H1 (cell line): ENCODE measurements around the gene FAR1. TPM values are rescaled to one million over a fixed set of nuclear protein-coding genes. Genes with fewer than 3 reads are reported as not detected.

Experiments used
- CTCF ChIA-PET: fragments of 300-600 bp; sonication (Branson Sonifier 250); formaldehyde crosslinking; loops from one replicate; lab custom pipeline; 2021; ENCODE audit not compliant: partially characterized antibody; lab: Charles Lee
- POLR2A ChIA-PET: fragments of 300-600 bp; sonication (Branson Sonifier 250); formaldehyde crosslinking; loops from one replicate; lab custom pipeline; 2021; ENCODE audit warnings: inconsistent platforms; ENCODE audit not compliant: partially characterized antibody; lab: Charles Lee
- DNase-seq, 2 experiments: peaks; one replicate each; pipeline versions ENCODE4 v3.0.0 to v3.0.0-alpha.2; 2010 to 2022; ENCODE audit warnings: low spot score in 2 of 2, low read depth in 1 of 2, mixed read lengths in 1 of 2
- FAIRE-seq: peaks from 2 replicates; lab custom pipeline; 2011; peaks lifted over from hg19 to GRCh38; lab: Jason Lieb, UNC
- H2AFZ ChIP-seq: 2 replicates; pipeline ENCODE4 v1.8.1; 2012; ENCODE audit warnings: low read length, inconsistent platforms
- H2AK5ac ChIP-seq: 2 replicates; pipeline ENCODE4 v1.6.1; 2013; ENCODE audit warnings: low read depth, low read length
- H2BK120ac ChIP-seq: replicated peaks from 2 replicates; pipeline ENCODE3; 2013; ENCODE audit warnings: low read depth, low read length, inconsistent platforms
- H2BK12ac ChIP-seq: 2 replicates; pipeline ENCODE4 v1.6.1; 2013; ENCODE audit warnings: low read depth, low read length
- H2BK15ac ChIP-seq: 2 replicates; pipeline ENCODE4 v1.6.1; 2013; ENCODE audit warnings: low read length
- H2BK20ac ChIP-seq: 2 replicates; pipeline ENCODE4 v1.6.1; 2013; ENCODE audit warnings: low read length
- H2BK5ac ChIP-seq: 2 replicates; pipeline ENCODE4 v1.6.1; 2013; ENCODE audit warnings: low read depth, low read length
- H3K14ac ChIP-seq: 2 replicates; pipeline ENCODE4 v1.6.1; 2013; ENCODE audit warnings: inconsistent platforms; ENCODE audit not compliant: insufficient read length
- H3K18ac ChIP-seq: 2 replicates; pipeline ENCODE4 v1.6.1; 2013; ENCODE audit warnings: low read length; ENCODE audit errors: extremely low read depth
- H3K23ac ChIP-seq: 2 replicates; pipeline ENCODE4 v1.6.1; 2013; ENCODE audit warnings: inconsistent platforms; ENCODE audit not compliant: insufficient read length
- H3K23me2 ChIP-seq: 2 replicates; pipeline ENCODE4 v1.6.1; 2013; ENCODE audit warnings: low read depth, low read length
- H3K27ac ChIP-seq: 2 replicates; pipeline ENCODE4 v1.6.1; 2011; ENCODE audit warnings: low read depth, low read length, inconsistent platforms
- H3K27me3 ChIP-seq, 4 experiments: replicated peaks in 1 of 4; 1 replicate in 1 of 4; 2 replicates in 3 of 4; pipeline versions ENCODE4 v1.6.1 to v1.8.1; 2011 to 2013; ENCODE audit warnings: low read length in 3 of 4, mild to moderate bottlenecking in 3 of 4, inconsistent platforms in 2 of 4, mixed read lengths in 2 of 4, moderate library complexity in 1 of 4; ENCODE audit not compliant: control insufficient read depth in 3 of 4, insufficient read depth in 3 of 4; ENCODE audit errors: extremely low read depth in 1 of 4
- H3K36me3 ChIP-seq, 4 experiments: 2 replicates each; pipeline versions ENCODE4 v1.6.1 to v1.8.1; 2011 to 2013; ENCODE audit warnings: mild to moderate bottlenecking in 4 of 4, low read length in 3 of 4, moderate library complexity in 2 of 4, control low read depth in 1 of 4, inconsistent platforms in 1 of 4; ENCODE audit not compliant: insufficient read depth in 4 of 4, control insufficient read depth in 2 of 4
- H3K4ac ChIP-seq: replicated peaks from 2 replicates; pipeline ENCODE3; 2013; ENCODE audit warnings: low read length, low read depth, mixed read lengths, inconsistent platforms; ENCODE audit not compliant: insufficient read length
- H3K4me1 ChIP-seq, 4 experiments: replicated peaks in 1 of 4; 1 replicate in 1 of 4; 2 replicates in 3 of 4; pipeline versions ENCODE4 v1.6.1 to v1.8.1; 2011 to 2013; ENCODE audit warnings: low read length in 3 of 4, inconsistent platforms in 2 of 4, mixed read lengths in 1 of 4; ENCODE audit not compliant: insufficient read depth in 4 of 4, control insufficient read depth in 3 of 4
- H3K4me2 ChIP-seq, 2 experiments: 2 replicates each; pipeline versions ENCODE4 v1.6.1 to v1.8.1; 2011 to 2013; ENCODE audit warnings: low read depth in 2 of 2, low read length in 2 of 2, control low read depth in 1 of 2, inconsistent platforms in 1 of 2, mild to moderate bottlenecking in 1 of 2; ENCODE audit not compliant: insufficient read depth in 1 of 2
- H3K4me3 ChIP-seq, 4 experiments: fragments of 200-600, 300-600 bp in 1 of 4; sonication (generic), shearing (Covaris generic), sonication (Bioruptor Twin) in 1 of 4; 2 replicates each; pipeline versions ENCODE4 v1.5.1 to v1.8.1; 2011 to 2016; ENCODE audit warnings: low read length in 4 of 4, low read depth in 3 of 4, control low read depth in 2 of 4, inconsistent platforms in 2 of 4, mild to moderate bottlenecking in 2 of 4, mixed read lengths in 1 of 4, moderate library complexity in 1 of 4; ENCODE audit not compliant: insufficient read depth in 2 of 4; ENCODE audit errors: extremely low read depth in 1 of 4
- H3K56ac ChIP-seq: replicated peaks from 2 replicates; pipeline ENCODE3; 2013; ENCODE audit warnings: low read depth, mild to moderate bottlenecking, mixed read lengths, low read length, inconsistent platforms; ENCODE audit not compliant: insufficient read length
- H3K79me1 ChIP-seq: 2 replicates; pipeline ENCODE4 v1.6.1; 2013; ENCODE audit warnings: low read depth, low read length, control low read depth
- H3K79me2 ChIP-seq, 2 experiments: 2 replicates each; pipeline versions ENCODE4 v1.6.1 to v1.8.1; 2012 to 2013; ENCODE audit warnings: low read length in 2 of 2, mild to moderate bottlenecking in 2 of 2, inconsistent platforms in 1 of 2; ENCODE audit not compliant: insufficient read depth in 2 of 2, control insufficient read depth in 1 of 2
- H3K9ac ChIP-seq, 4 experiments: replicated peaks in 1 of 4; 1 replicate in 1 of 4; 2 replicates in 3 of 4; pipeline versions ENCODE4 v1.6.1 to v1.8.1; 2011 to 2013; ENCODE audit warnings: low read depth in 3 of 4, low read length in 3 of 4, control low read depth in 2 of 4, mild to moderate bottlenecking in 2 of 4, moderate library complexity in 2 of 4, inconsistent platforms in 1 of 4; ENCODE audit errors: extremely low read depth in 1 of 4
- H3K9me3 ChIP-seq, 2 experiments: 2 replicates each; pipeline versions ENCODE4 v1.6.1 to v1.8.1; 2012 to 2013; ENCODE audit warnings: mild to moderate bottlenecking in 2 of 2, moderate library complexity in 2 of 2, control low read depth in 1 of 2, inconsistent platforms in 1 of 2, low read depth in 1 of 2, low read length in 1 of 2, mixed read lengths in 1 of 2; ENCODE audit not compliant: insufficient read depth in 2 of 2
- H4K20me1 ChIP-seq, 2 experiments: replicated peaks in 1 of 2; 2 replicates each; pipeline versions ENCODE3 to v1.8.1; 2011 to 2013; ENCODE audit warnings: inconsistent platforms in 2 of 2, low read length in 2 of 2, mild to moderate bottlenecking in 1 of 2; ENCODE audit not compliant: insufficient read depth in 2 of 2, control insufficient read depth in 1 of 2
- H4K5ac ChIP-seq: 2 replicates; pipeline ENCODE4 v1.6.1; 2013; ENCODE audit warnings: low read length, low read depth, mixed read lengths, inconsistent platforms; ENCODE audit not compliant: insufficient read length
- H4K8ac ChIP-seq: 2 replicates; pipeline ENCODE4 v1.8.0; 2013; ENCODE audit warnings: mild to moderate bottlenecking, moderate library complexity, low read length, inconsistent platforms; ENCODE audit not compliant: insufficient read depth; ENCODE audit errors: extremely low read depth
- H4K91ac ChIP-seq: replicated peaks from 2 replicates; pipeline ENCODE3; 2013; ENCODE audit warnings: low read length, mixed read lengths, inconsistent platforms; ENCODE audit not compliant: insufficient read length
- BACH1 ChIP-seq: IDR thresholded peaks from 2 replicates; pipeline ENCODE4 v1.6.1; 2012; ENCODE audit warnings: low read length, improper control_type of control experiment
- CHD1 ChIP-seq: IDR thresholded peaks from 2 replicates; pipeline ENCODE4 v1.6.1; 2012; ENCODE audit warnings: low read depth, low read length, improper control_type of control experiment
- EZH2 ChIP-seq: fragments of 200-600 bp; sonication (generic); IDR thresholded peaks from 2 replicates; pipeline ENCODE4 v1.7.1; 2012; ENCODE audit warnings: low read depth, mild to moderate bottlenecking, moderate library complexity, low read length, inconsistent platforms; ENCODE audit not compliant: severe bottlenecking
- KDM1A ChIP-seq: fragments of 200-600, 300-600 bp; sonication (generic); IDR thresholded peaks from 2 replicates; pipeline ENCODE4 v1.7.1; 2016; ENCODE audit warnings: mild to moderate bottlenecking, low read length, borderline replicate concordance
- POLR2AphosphoS5 ChIP-seq: IDR thresholded peaks from 2 replicates; pipeline ENCODE4 v1.6.1; 2011; ENCODE audit warnings: low read depth, low read length
- POU5F1 ChIP-seq: IDR thresholded peaks from 2 replicates; pipeline ENCODE4 v1.6.1; 2011; ENCODE audit warnings: low read depth, mild to moderate bottlenecking, low read length, moderate library complexity
- RFX5 ChIP-seq: IDR thresholded peaks from 2 replicates; pipeline ENCODE4 v1.6.1; 2011; ENCODE audit warnings: low read depth, low read length, improper control_type of control experiment, borderline replicate concordance
- SP1 ChIP-seq: IDR thresholded peaks from 2 replicates; pipeline ENCODE4 v1.6.1; 2011; ENCODE audit warnings: low read depth, low read length
- TAF7 ChIP-seq: optimal IDR thresholded peaks from 2 replicates; pipeline ENCODE3; 2011; ENCODE audit warnings: low read depth, mild to moderate bottlenecking, inconsistent platforms, low read length, moderate library complexity, borderline replicate concordance
- WGBS, 2 experiments: shearing (Covaris generic) in 1 of 2; methylation state at CpG; one replicate each; pipeline versions ENCODE4 v1.1.6 to v1.1.7; 2013 to 2015; ENCODE audit warnings: low lambda C conversion rate in 2 of 2, mixed read lengths in 2 of 2, inconsistent platforms in 1 of 2, low coverage in 1 of 2, missing lambda C conversion rate in 1 of 2; ENCODE audit not compliant: insufficient replicate concordance in 2 of 2, insufficient coverage in 1 of 2, insufficient read length in 1 of 2; ENCODE audit errors: extremely low coverage in 1 of 2, missing lambda C conversion rate in 1 of 2; 5-methylcytosine and 5-hydroxymethylcytosine counted together
- polyA plus RNA-seq, 7 experiments: library from polyadenylated mRNA; depleted of rRNA in 3 of 7; stranded (reverse) in 5 of 7; unstranded in 2 of 7; fragments of >200 nt in 5 of 7; fragments of 200-250 nt in 2 of 7; gene quantifications; 1 replicate in 5 of 7; 2 replicates in 1 of 7; 4 replicates in 1 of 7; pipeline versions ENCODE4 v1.2.1 to v1.2.3, GENCODE V29; 2011 to 2013; ENCODE audit warnings: missing spikeins in 2 of 7, mixed read lengths in 2 of 7
- total RNA-seq: library from RNA; stranded (reverse); fragmentation: NEBNext Ultra II Directional; extraction: Animal tissue kit (Norgen Biotek cat#: 25700); gene quantifications from 2 replicates; pipeline ENCODE4 v1.2.1, GENCODE V29; 2021
- TF ChIP-seq, protein P1 (sequence below): IDR thresholded peaks from 2 replicates; pipeline ENCODE4 v1.6.1; 2012; ENCODE audit warnings: inconsistent platforms
- TF ChIP-seq, protein P2 (sequence below): IDR thresholded peaks from 2 replicates; pipeline ENCODE4 v1.6.1; 2012; ENCODE audit warnings: low read length, inconsistent platforms
- TF ChIP-seq, protein P3 (sequence below): IDR thresholded peaks from 2 replicates; pipeline ENCODE4 v1.6.1; 2012; ENCODE audit warnings: inconsistent platforms

Gene FAR1
- total and polyA plus RNA-seq, 2 of the 8 experiments (the other 6 are each of a cell fraction or from before 2014, with no cell fraction given): 29.7 to 68.5 TPM

DNA sequence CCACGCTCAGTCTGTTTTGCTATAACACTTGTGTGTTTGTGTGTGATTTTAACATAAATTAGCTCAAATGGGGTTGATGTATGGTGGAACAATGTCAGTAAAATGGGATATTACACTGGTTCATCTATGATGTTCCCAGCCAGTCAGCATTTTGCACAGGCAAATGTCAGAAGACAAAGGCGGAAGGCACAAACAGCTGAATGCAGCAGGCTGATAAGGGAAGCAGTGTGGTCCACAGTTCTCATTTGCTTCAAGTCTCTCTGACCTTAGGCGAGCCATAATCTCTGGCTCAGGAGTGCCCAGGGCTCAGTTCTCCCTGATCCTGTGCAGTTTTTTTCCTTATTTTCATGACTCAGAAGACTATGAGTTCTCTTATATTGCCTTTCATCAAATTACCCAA lies 102.7 kb downstream of the FAR1 start:
- Histone ChIP-seq H2BK12ac (no peak overlapping the region), H4K8ac (no peak overlapping the region), H3K14ac (no peak overlapping the region), H4K91ac (no peak overlapping the region), H2BK20ac (no peak overlapping the region), H3K4me1 (peaks cover 0 to under 1% (median 0%) of the 10 kb centered on the region in 4 experiments; a peak in 1 of 7 replicates), H4K5ac (no peak overlapping the region), H3K23ac (no peak overlapping the region), H3K27me3 (no peaks in the 10 kb centered on the region), H4K20me1 (no peaks in the 10 kb centered on the region), H3K79me1 (no peaks in the 10 kb centered on the region), H2BK120ac (no peak overlapping the region), H2BK5ac (no peak overlapping the region), H3K4me2 (no peak overlapping the region), H3K27ac (no peak overlapping the region), H3K9me3 (no peaks in the 10 kb centered on the region), H3K56ac (no peak overlapping the region), H3K4ac (no peak overlapping the region), H3K9ac (no peak overlapping the region), H3K23me2 (no peaks in the 10 kb centered on the region), H3K4me3 (no peak overlapping the region), H2BK15ac (no peak overlapping the region), H3K18ac (no peak overlapping the region), H2AFZ (no peak overlapping the region), H2AK5ac (no peak overlapping the region; the same call in 1 of the 2 replicates), H3K36me3 (no peaks in the 10 kb centered on the region), H3K79me2 (no peaks in the 10 kb centered on the region)
- CTCF ChIA-PET: interaction anchor here (0.7 to 7.6 kb wide), 16 partner anchors 11 to 684 kb away, joined by 3 to 66 read pairs (median 10); no protein-coding TSS in a partner anchor
- FAIRE-seq (no peak), DNase-seq (no peak)
- WGBS, 2 experiments: 82% methylated on average over 3 of the region's 3 CpGs; no CpG with 5 or more reads in 1 of the 2 experiments
- POLR2A ChIA-PET: interaction anchor here (1.2 kb wide), 1 partner anchor 18 kb away, joined by 3 read pairs; no protein-coding TSS in a partner anchor
- TF ChIP-seq RFX5 (no peak), CHD1 (no peak), TAF7 (no peak), BACH1 (no peak), POLR2AphosphoS5 (no peak), KDM1A (no peak), EZH2 (no peak), SP1 (no peak), POU5F1 (no peak)
- TF ChIP-seq, protein P1, sequence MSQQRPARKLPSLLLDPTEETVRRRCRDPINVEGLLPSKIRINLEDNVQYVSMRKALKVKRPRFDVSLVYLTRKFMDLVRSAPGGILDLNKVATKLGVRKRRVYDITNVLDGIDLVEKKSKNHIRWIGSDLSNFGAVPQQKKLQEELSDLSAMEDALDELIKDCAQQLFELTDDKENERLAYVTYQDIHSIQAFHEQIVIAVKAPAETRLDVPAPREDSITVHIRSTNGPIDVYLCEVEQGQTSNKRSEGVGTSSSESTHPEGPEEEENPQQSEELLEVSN: no peak
- TF ChIP-seq, protein P2, sequence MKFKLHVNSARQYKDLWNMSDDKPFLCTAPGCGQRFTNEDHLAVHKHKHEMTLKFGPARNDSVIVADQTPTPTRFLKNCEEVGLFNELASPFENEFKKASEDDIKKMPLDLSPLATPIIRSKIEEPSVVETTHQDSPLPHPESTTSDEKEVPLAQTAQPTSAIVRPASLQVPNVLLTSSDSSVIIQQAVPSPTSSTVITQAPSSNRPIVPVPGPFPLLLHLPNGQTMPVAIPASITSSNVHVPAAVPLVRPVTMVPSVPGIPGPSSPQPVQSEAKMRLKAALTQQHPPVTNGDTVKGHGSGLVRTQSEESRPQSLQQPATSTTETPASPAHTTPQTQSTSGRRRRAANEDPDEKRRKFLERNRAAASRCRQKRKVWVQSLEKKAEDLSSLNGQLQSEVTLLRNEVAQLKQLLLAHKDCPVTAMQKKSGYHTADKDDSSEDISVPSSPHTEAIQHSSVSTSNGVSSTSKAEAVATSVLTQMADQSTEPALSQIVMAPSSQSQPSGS: no peak
- TF ChIP-seq, protein P3, sequence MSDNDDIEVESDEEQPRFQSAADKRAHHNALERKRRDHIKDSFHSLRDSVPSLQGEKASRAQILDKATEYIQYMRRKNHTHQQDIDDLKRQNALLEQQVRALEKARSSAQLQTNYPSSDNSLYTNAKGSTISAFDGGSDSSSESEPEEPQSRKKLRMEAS: no peak
